A673 (cell line): ENCODE data around the gene HCRTR2. TPM values are rescaled to one million over a fixed set of nuclear protein-coding genes. Genes with fewer than 3 reads are reported as not detected.

Source experiments
- BruUV-seq: library from RNA; stranded (reverse); fragments of 400-500 nt; replicated peaks from 2 replicates; lab custom pipeline; 2021; lab: Mats Ljungman, UMichigan
- CTCF ChIA-PET: fragments of 300-600 bp; sonication (Branson Sonifier 250); formaldehyde crosslinking; loops from one replicate; lab custom pipeline; 2022; ENCODE audit warnings: antibody characterized with exemption; lab: Charles Lee
- POLR2A ChIA-PET: fragments of 300-600 bp; sonication (Branson Sonifier 250); formaldehyde crosslinking; loops from one replicate; lab custom pipeline; 2022; ENCODE audit warnings: antibody characterized with exemption; ENCODE audit not compliant: low non-redundant PET; lab: Charles Lee
- DNase-seq: peaks from one replicate; pipeline ENCODE4 v3.0.0-alpha.2; 2015; ENCODE audit warnings: low spot score
- H3K27ac ChIP-seq: fragments of 200-600 bp; sonication (generic); 2 replicates; pipeline ENCODE4 v1.5.1; 2016; ENCODE audit warnings: mixed run types, low read depth, mild to moderate bottlenecking, mixed read lengths, antibody characterized with exemption, low read length; ENCODE audit not compliant: poor library complexity, severe bottlenecking
- H3K27me3 ChIP-seq: fragments of 200-600 bp; sonication (generic); replicated peaks from 2 replicates; pipeline ENCODE4 v1.6.1; 2017; ENCODE audit warnings: mixed run types, low read depth, mild to moderate bottlenecking, mixed read lengths, antibody characterized with exemption, low read length; ENCODE audit not compliant: insufficient read depth, poor library complexity
- H3K36me3 ChIP-seq: fragments of 200-600 bp; sonication (generic); 2 replicates; pipeline ENCODE4 v1.6.1; 2016; ENCODE audit warnings: mixed run types, mild to moderate bottlenecking, mixed read lengths, antibody characterized with exemption, low read length; ENCODE audit not compliant: insufficient read depth, poor library complexity, severe bottlenecking
- H3K4me1 ChIP-seq: fragments of 200-600 bp; sonication (generic); 2 replicates; pipeline ENCODE4 v1.6.1; 2017; ENCODE audit warnings: mixed run types, mild to moderate bottlenecking, mixed read lengths, antibody characterized with exemption, low read length; ENCODE audit not compliant: insufficient read depth, poor library complexity, severe bottlenecking
- H3K4me3 ChIP-seq: fragments of 200-600 bp; sonication (generic); 2 replicates; pipeline ENCODE4 v1.5.1; 2016; ENCODE audit warnings: low read depth, mixed run types, mild to moderate bottlenecking, mixed read lengths, low read length; ENCODE audit not compliant: poor library complexity, severe bottlenecking
- H3K9me3 ChIP-seq: fragments of 200-600 bp; sonication (generic); 2 replicates; pipeline ENCODE4 v1.6.1; 2016; ENCODE audit warnings: mixed run types, low read depth, mild to moderate bottlenecking, mixed read lengths, antibody characterized with exemption, low read length; ENCODE audit not compliant: poor library complexity, severe bottlenecking
- CTCF ChIP-seq: fragments of 300-800, 200-600 bp; sonication (generic); conservative IDR thresholded peaks from 2 replicates; pipeline ENCODE4 v1.5.1; 2017; ENCODE audit warnings: low read depth, mild to moderate bottlenecking, antibody characterized with exemption, low read length, moderate library complexity, mixed read lengths
- EZH2 ChIP-seq: fragments of 200-600 bp; sonication (generic); IDR thresholded peaks from 2 replicates; pipeline ENCODE4 v1.6.1; 2017; ENCODE audit warnings: borderline replicate concordance, low read depth, mild to moderate bottlenecking, mixed read lengths, antibody characterized with exemption, low read length; ENCODE audit not compliant: poor library complexity, severe bottlenecking
- intact Hi-C: fragments of 100-400 bp; cut with micrococcal nuclease; formaldehyde crosslinking; loops from one replicate; pipeline ENCODE4 v1.10.0; 2022; ENCODE audit not compliant: unreplicated experiment
- total RNA-seq: library from RNA; stranded (reverse); gene quantifications from 2 replicates; pipeline ENCODE4 v1.2.3, GENCODE V29; 2021

Gene HCRTR2
- total RNA-seq, 1 experiment from 2014 or later = not detected

- Histone ChIP-seq H3K27ac (no peak overlapping the region), H3K4me3 (no peak overlapping the region), H3K36me3 (no peaks in the 10 kb centered on the region), H3K4me1 (no peaks in the 10 kb centered on the region), H3K9me3 (no peaks in the 10 kb centered on the region), H3K27me3 (no peaks in the 10 kb centered on the region)
- ChIA-PET CTCF (no interaction called here), POLR2A (no interaction called here)
- intact Hi-C loops = no loop called here
- no TSS peak for BruUV-seq
- no peak for DNase-seq
- TF ChIP-seq CTCF (no peak), EZH2 (no peak)
These were observed 37.8 kb downstream of the HCRTR2 start for GRCh38 chr6:55212156-55212555.

- CTCF ChIA-PET = no interaction called here
These were observed 46.6 kb downstream of the HCRTR2 start for GRCh38 chr6:55220961-55221360.

GRCh38 chr6:55227862-55228261 lies 53.5 kb downstream of the HCRTR2 start:
- no peaks in the 10 kb centered on the region for H3K27me3 ChIP-seq
- POLR2A ChIA-PET = no interaction called here
- BruUV-seq = no TSS peak
- no peaks in the 10 kb centered on the region for H3K4me1 ChIP-seq
- intact Hi-C loops = no loop called here
- no peaks in the 10 kb centered on the region for H3K36me3 ChIP-seq
- no peak for DNase-seq
- no peak overlapping the region for H3K27ac ChIP-seq
- H3K4me3 ChIP-seq = no peak overlapping the region
- TF ChIP-seq CTCF (no peak), EZH2 (no peak)
- H3K9me3 ChIP-seq = no peaks in the 10 kb centered on the region
- CTCF ChIA-PET = no interaction called here

More at GRCh38 chr6:55220961-55221360, 46.6 kb downstream of the HCRTR2 start:
- no peak overlapping the region for H3K4me3 ChIP-seq
- no TSS peak for BruUV-seq
- H3K27ac ChIP-seq = no peak overlapping the region
- POLR2A ChIA-PET = no interaction called here
- no peaks in the 10 kb centered on the region for H3K9me3 ChIP-seq
- intact Hi-C loops = no loop called here
- DNase-seq = no peak
- no peaks in the 10 kb centered on the region for H3K4me1 ChIP-seq
- TF ChIP-seq CTCF = no peak
- no peak for TF ChIP-seq EZH2
- H3K27me3 ChIP-seq = no peaks in the 10 kb centered on the region
- H3K36me3 ChIP-seq = no peaks in the 10 kb centered on the region
